ENCODE measurements around the gene SSBP2.

GRCh38 chr5:81631124-81631523, 119.8 kb downstream of the SSBP2 start:
- no peak for TF ChIP-seq POLR2A (IDR thresholded peaks at IDR 0.05; ENCODE audit: low read depth, low read length)
- no peak for TF ChIP-seq TAF1 (IDR thresholded peaks at IDR 0.05; ENCODE audit: borderline replicate concordance, low read depth, low read length)
- no peak for TF ChIP-seq POLR2AphosphoS5 (IDR thresholded peaks at IDR 0.05; ENCODE audit: low read depth, low read length)

All from GM12892 (cell line).